NCI-H187 treated with DMSO at 0.1 percent for 48 hours (cell line): Measurements from ENCODE around the gene PWWP2B.

Experiments
- DNase-seq: peaks from one replicate; lab custom pipeline; 2025; lab: John Stamatoyannopoulos, UW

Gene PWWP2B

DNA sequence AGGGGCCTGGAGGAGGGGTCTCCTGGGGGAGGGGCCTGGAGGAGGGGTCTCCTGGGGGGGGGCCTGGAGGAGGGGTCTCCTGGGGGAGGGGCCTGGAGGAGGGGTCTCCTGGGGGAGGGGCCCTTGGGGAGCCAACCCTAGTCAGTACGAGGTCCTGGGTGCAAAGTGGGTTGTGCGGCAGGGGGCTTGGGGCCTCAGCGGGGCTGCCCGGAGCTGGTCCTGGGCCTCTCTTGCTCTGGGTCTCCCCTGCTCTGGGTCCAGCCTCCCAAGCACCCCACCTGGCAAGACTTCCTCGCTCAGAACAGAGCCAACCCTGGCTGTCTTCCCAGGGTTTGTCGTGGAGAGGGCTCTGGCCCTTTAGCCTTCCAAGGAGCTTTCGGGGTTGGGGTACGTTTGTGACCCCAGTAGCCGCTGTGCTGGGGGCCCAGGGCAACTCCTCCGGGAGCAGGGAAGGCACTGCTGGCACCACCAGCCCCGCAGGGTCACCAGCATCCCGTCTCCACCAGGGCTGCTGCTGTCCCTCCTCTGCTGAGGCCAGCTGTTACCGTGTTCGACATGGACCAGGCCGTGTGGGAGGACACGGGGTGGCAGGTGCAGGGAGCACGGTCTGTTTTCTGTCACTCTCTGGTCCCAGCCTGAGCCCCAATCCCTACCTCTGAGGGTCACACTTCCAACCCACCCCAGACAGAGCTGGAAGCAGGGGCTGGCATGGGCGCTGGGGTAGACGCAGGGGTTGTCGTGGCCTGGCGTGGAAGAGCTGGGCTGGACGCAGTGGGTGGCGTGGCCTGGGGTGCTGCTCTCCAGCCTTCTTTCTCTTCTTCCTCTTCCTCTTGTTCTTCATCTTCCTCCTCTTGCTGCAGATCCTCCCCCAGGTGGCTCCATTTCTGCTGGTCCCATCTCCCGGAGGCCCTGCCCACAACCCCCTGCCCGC is 22.8 kb downstream of the PWWP2B start:
- DNase-seq = no peak

DNA sequence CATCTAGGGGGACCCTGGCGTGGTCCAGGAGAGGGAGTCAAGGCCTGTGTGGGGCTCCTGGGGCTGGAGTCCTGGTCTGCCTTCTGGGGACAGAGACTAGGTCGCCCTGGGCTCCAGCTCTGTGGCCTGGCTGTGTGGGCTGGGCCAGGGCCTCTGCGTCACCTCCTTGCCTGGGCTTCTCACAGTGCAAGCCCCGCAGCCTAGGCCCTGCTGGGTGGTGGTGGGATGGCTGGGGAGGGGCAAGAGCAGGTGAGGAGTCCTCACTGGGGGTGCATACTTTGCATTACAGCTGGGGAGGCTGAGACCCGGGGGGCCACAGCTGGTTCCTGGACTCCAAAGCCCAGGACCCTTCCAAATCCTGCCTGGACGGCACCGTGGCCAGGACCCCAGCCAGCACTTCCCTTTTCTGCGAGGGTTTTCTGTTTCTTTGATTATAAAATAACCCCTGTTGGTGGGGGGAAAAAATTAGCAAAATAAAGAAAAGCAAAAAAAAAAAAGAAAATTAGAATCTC is 23.5 kb downstream of the PWWP2B start:
- no peak for DNase-seq

- no peak for DNase-seq
These were observed 24.2 kb downstream of the PWWP2B start for GRCh38 chr10:132420981-132421846.

DNA sequence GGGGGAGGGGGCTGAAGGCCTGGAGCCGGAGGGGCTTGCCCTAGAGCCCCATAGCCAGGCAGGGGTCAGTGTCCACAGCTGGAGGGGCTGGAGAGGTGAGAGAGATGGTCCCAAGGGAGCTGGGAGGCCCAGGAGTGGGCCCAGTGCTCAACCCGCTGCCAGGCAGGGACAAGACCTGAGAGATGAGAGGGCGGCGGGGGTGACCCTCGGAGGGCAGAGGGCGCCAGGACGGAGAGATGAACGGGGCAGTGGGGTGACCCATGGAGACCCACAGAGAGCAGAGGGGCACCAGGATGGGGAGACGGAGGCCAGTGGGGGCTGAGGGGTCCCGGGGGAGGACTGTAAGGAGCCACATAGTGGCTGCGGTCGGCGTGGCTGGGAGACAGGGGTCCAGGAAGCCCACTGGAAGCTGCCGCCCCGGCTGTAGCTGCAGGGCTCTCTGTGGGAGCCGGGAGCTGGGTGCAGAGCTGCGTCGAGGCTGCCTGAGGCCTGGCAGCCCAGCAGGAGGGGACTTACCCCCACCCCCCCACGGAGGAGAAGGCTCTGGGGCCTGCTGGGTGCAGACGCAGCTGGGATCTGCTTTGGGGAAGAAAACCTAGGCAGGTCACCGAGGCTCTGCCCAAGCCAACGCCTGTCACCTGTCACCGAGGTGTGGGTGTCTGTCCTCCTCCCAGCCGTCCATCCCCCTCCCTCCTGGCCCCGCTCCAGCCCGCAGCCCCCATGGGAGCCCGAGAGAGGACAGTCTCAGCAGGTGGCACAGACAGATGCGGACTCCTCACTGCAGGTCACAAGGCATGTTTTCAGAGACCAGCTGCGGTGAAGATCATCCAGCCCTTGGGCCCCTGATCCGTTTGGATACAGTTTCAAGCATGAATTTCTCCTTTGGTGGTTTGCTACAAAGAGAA is 25.1 kb downstream of the PWWP2B start:
- DNase-seq = no peak

DNA sequence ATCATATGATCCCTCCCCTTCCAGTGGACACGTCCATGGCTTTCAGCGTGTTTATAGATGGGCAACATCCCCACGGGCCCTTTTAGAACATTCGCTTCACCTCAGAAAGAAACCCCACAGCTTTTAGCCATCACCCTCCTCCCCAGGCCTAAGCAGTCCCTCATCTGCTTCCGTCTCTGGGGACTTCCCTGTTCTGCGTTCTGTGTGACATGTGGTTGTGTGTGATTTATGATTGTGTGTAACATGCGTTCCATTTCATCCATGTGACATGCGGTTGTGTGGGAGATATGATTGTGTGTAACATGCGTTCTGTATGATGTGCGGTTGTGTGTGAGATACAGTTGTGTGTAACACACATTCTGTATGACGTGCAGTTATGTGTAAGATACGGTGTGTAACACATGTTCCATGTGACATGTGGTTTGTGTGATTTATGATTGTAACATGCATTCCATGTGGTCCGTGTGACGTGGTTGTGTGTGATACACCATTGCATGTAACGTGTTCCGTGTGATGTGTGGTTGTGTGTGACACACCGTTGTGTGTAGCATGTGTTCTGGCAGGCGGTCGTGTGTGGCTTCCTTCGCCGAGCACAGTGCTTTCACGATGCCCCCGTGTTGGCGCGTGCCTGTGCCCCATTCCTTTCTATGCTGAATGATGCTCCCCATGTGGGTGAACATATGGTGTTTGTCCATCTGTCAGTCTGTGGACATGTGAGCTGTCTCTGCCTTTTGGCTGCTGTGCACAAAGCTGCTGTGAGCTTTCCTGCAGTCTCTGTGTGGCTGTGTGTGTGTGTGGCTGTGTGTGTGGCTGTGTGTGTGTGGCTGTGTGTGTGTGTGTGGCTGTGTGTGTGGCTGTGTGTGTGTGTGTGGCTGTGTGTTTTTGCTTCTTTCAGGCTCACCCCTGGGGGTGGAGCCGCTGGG is 26.2 kb downstream of the PWWP2B start:
- DNase-seq = no peak

- no peak for DNase-seq
These were observed 27.2 kb downstream of the PWWP2B start for GRCh38 chr10:132423966-132424861.

DNA sequence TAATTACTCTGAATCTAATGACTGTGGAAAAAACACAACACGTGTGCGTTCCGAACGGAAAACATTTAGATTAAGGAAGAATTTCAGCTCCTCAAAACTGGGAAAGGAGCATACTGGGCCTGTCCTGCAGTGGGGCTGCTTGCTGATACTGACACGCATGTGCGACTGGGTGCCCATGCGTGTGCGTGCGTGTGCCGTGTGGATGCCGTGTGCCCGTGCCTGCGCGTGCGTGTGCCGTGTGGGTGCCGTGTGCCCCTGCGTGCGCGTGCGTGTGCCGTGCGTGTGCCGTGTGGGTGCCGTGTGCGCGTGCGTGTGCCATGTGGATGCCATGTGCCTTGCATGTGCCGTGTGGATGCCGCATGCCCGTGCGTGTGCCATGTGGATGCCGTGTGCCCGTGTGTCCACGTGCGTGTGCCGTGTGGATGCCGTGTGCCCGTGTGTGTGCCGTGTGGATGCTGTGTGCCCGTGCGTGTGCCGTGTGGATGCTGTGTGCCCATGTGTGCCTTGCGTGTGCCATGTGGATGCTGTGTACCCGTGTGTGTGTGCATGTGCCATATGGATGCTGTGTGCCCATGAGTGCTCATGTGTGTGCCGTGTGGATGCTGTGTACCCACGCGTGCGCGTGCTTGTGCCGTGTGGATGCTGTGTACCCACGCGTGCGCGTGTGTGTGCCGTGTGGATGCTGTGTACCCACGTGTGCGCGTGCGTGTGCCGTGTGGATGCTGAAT is 28.2 kb downstream of the PWWP2B start:
- DNase-seq = no peak

DNA sequence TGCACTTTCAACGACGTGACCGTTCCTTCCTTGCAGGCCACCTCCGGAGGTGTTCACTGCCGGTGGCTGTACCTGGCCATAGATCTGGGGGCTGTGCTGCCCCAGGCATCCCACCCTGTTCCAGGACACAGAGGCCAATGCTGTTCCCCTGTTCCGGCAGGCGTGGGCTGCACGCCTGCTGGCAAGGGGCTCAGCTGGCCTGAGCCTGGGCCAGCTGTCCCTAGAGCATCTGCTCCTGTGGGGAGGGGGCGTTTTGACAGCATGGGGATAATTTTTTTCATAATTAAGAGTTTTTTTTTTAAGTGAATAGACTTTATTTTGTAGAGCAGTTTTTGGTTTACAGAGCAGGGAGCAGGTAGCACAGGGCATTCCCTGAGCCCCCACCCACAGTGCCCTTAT is 28.8 kb downstream of the PWWP2B start:
- no peak for DNase-seq

DNA sequence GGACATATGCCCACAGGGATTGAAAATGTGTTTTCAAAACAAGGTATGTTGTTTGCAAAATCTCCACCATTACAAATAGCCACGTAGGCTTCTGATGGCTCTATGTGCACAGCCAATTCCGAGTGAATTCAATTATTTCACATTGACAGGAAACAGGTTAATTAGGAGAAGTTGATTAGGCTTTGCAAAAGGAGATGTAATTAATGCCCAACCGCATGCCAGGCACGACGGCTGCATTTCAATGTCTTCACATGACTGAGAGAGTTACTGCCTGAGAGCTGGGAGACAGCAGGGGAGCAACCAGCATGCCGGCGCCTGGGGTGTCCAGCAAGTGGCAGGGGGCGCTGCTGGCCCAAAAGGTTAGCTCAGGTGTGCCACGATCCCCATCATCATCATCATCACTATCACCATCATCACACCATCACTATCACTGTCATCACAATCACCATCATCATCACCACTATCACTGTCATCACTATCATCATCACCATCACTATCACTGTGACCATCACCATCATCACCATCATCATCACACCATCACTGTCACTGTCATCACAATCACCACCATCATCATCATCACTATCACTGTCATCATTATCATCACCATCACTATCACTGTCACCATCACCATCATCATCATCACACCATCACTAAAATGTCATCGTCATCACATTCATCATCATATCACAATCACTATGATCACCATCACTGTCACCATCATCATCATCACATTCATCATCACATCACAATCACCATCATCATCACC is 30.2 kb downstream of the PWWP2B start:
- DNase-seq = no peak

DNA sequence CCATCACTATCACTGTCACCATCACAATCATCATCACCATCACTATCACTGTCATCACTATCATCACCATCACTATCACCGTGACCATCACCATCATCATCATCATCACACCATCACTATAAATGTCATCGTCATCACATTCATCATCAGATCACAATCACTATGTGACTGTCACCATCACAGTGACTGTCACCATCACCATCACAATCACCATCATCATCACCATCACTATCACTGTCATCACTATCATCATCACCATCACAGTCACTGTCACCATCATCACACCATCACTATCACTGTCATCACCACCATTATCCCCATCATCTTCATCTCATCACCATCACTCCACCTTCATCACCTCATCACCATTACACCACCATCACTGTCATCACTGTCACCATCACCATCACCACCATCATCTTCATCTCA is 31.0 kb downstream of the PWWP2B start:
- no peak for DNase-seq

GRCh38 chr10:132428486-132428995 is 31.5 kb downstream of the PWWP2B start:
- no peak for DNase-seq

- no peak for DNase-seq
These were observed 32.6 kb downstream of the PWWP2B start for GRCh38 chr10:132429281-132430230.

- no peak for DNase-seq
These were observed 33.3 kb downstream of the PWWP2B start for GRCh38 chr10:132430231-132430743.

DNA sequence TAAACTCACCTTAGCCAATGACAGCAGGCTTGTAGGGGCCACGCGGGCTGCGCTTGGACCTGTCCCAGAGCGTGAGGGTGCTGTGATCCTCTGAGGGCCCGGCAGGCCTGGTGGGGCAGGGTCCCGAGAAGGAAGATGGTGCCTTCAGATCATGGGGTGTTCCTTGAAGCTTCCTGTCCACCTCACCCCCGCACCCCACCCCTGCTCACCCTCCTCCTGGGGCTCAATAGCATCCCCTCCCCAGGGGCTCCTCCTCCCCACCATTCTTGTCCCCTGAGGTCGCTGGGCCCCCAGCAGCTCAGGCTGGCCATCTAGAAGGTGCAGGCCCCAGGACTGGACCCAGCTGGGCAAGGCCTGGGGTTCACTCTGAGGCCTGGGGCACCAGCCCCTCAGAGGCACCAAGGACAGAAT is 33.9 kb downstream of the PWWP2B start:
- DNase-seq = no peak

DNA sequence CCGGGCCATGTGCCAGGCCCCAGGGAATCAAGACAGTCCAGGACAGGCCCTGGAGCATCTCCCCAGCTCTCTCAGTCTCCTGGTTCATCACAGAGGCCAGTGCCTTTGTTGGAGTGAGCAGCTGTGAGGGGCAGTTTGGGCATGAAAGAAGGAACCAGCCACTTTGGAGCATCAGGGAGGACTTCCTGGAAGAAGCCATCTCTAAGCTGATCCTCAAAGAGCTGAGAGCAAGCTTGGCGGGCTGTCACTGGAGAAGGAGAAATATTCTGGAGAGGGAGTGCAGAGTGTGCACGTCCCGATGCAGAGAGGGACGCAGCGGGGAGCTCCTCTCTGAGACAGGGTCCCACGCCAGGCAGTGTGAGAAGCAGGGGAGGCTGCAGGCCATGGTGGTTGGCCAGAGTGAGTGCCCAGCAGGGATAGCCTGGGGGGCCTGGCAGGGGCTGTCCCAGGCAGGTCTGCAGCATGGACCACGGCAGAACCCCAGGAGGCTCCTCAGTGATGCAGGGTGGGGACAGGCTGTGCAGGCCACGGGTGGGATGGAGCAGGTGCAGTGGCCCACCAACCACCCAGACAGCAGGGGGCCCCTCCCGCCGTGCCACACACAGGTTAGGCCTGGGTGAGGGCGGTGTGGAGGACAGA is 34.7 kb downstream of the PWWP2B start:
- no peak for DNase-seq

DNA sequence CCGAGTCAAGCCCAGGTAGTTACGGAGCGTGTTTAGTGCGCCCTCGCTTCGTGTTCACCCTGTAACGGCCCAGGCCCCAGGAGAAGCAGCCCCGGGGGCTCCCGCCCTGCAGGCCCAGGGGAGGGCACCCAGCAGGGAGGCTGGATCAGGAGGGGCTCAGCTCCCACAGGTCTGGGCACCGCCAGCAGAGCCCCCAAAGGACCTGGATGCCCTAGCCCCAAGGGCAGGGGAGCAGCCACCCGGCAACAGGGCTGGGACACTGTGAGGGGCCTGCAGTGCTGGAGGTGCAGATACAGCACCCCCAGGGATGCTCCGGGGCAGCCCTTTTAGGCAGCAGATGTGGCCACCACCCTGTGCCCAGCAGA is 35.2 kb downstream of the PWWP2B start:
- no peak for DNase-seq
